ENCODE results near the gene EFHB. TPM values are rescaled to one million over a fixed set of nuclear protein-coding genes. Genes with fewer than 3 reads are reported as not detected.
A peak's percentile ranks its signal among the peaks of the same experiment; 100 is the strongest.

Gene EFHB
- polyA plus RNA-seq, 2 of the 4 experiments (the other 2 are of a cell fraction) = 2.1 to 2.7 TPM

- FAIRE-seq (no peak), DNase-seq (ENCODE audit: low read depth in 1 of 2, low spot score in 1 of 2) (no peak), ATAC-seq (no peak)
- H3K9me3 ChIP-seq = peaks cover 2% of the 10 kb centered on the region; the same call in 1 of the 3 replicates
- TF ChIP-seq JUNB (IDR thresholded peaks at IDR 0.05) = no peak
- TF ChIP-seq KDM5A (IDR thresholded peaks at IDR 0.05) = no peak
- no peak for TF ChIP-seq SMC3 (IDR thresholded peaks at IDR 0.05)
- TF ChIP-seq PHF8 (IDR thresholded peaks at IDR 0.05; ENCODE audit: borderline replicate concordance, low read depth) = no peak
- TF ChIP-seq RCOR1 (IDR thresholded peaks at IDR 0.05; ENCODE audit: low read depth, low read length) = no peak
- no peak for TF ChIP-seq MAX (IDR thresholded peaks at IDR 0.05)
- TF ChIP-seq EHF (CRISPR knock-in tag; IDR thresholded peaks at IDR 0.05) = no peak
- ChIA-PET POLR2A (no interaction called here), CTCF (interaction anchor here (0.6 kb wide), 1 partner anchor 62 kb away, joined by 3 read pairs; no protein-coding TSS in a partner anchor)
- no peak overlapping the region for H3K27ac ChIP-seq
- peaks cover 29% of the 10 kb centered on the region for H3K4me1 ChIP-seq
- H3K4me2 ChIP-seq = no peak overlapping the region
- 65% methylated on average over 2 of the region's 2 CpGs for WGBS (ENCODE audit: missing lambda C conversion rate)
- H3K4me3 ChIP-seq = no peak overlapping the region
These were observed 30.4 kb downstream of the EFHB start for GRCh38 chr3:19903649-19904048.

- TF ChIP-seq E2F6 (IDR thresholded peaks at IDR 0.05; ENCODE audit: borderline replicate concordance, low read depth) (no peak), FOSB (CRISPR knock-in tag; IDR thresholded peaks at IDR 0.05) (no peak), NR3C1 (IDR thresholded peaks at IDR 0.05) (no peak), EP300 (IDR thresholded peaks at IDR 0.05) (no peak), CBX2 (IDR thresholded peaks at IDR 0.05; ENCODE audit: borderline replicate concordance, low read depth) (no peak), NFE2L2 (conservative IDR thresholded peaks at IDR 0.05; ENCODE audit: low read length) (no peak), PBX3 (IDR thresholded peaks at IDR 0.05) (no peak), EHF (CRISPR knock-in tag; IDR thresholded peaks at IDR 0.05) (no peak), REST (IDR thresholded peaks at IDR 0.05) (no peak), ELK1 (IDR thresholded peaks at IDR 0.05; ENCODE audit: low read depth, low read length) (no peak), TP53 (CRISPR knock-in tag; IDR thresholded peaks at IDR 0.05) (no peak), MAFK (IDR thresholded peaks at IDR 0.05; ENCODE audit: partially characterized antibody) (no peak), KDM1A (IDR thresholded peaks at IDR 0.05; ENCODE audit: low read depth) (no peak)
- H3K4me1 ChIP-seq = peaks cover 43% of the 10 kb centered on the region
- peak overlapping the region in 1 of 2 experiments; percentile 32; a peak in 2 of 6 replicates for H3K27ac ChIP-seq
- WGBS (ENCODE audit: missing lambda C conversion rate) = 68% methylated on average over 4 of the region's 4 CpGs
- FAIRE-seq = no peak
- DNase-seq (ENCODE audit: low read depth in 1 of 2, low spot score in 1 of 2) = no peak
- H3K4me2 ChIP-seq = no peak overlapping the region
- no peak for ATAC-seq
- ChIA-PET CTCF (interaction anchor here (0.8 to 1.0 kb wide), 2 partner anchors 10 to 14 kb away, joined by 3 read pairs; no protein-coding TSS in a partner anchor), POLR2A (no interaction called here)
- H3K9me3 ChIP-seq = peaks cover 2% of the 10 kb centered on the region; the same call in 1 of the 3 replicates
- no peak overlapping the region for H3K4me3 ChIP-seq
These were observed 32.1 kb downstream of the EFHB start for GRCh38 chr3:19901918-19902317.
